Activated T-cell treated with anti-CD3 and anti-CD28 coated beads, Interleukin-2, amount 50 U/mL, for 72 hours (primary cell): Measurements from ENCODE around the gene EIF3L. TPM values are rescaled to one million over a fixed set of nuclear protein-coding genes. Genes with fewer than 3 reads are reported as not detected.

Experiments
- ATAC-seq, 2 donors: fragments of 150-1000 bp; cut with Tn5 transposase; replicated peaks in 1 of 2; 2 replicates each; pipeline ENCODE4 v1.10.0; 2021; ENCODE audit warnings: moderate library complexity in 2 of 2, mild to moderate bottlenecking in 1 of 2
- DNase-seq, 2 donors: peaks; one replicate each; pipeline ENCODE4 v3.0.0; 2021 to 2022; ENCODE audit warnings: mixed read lengths in 1 of 2
- H3K27ac Mint-ChIP-seq: one replicate; pipeline ENCODE4 v1.8.0; 2022; ENCODE audit warnings: mild to moderate bottlenecking, moderate library complexity, mixed read lengths
- H3K27me3 Mint-ChIP-seq: one replicate; pipeline ENCODE4 v1.8.0; 2022; ENCODE audit warnings: low read depth, mixed read lengths
- H3K36me3 Mint-ChIP-seq, 2 donors: one replicate each; pipeline ENCODE4 v1.8.0; 2022; ENCODE audit warnings: mixed read lengths in 2 of 2, mild to moderate bottlenecking in 1 of 2; ENCODE audit not compliant: insufficient read depth in 2 of 2
- H3K4me1 Mint-ChIP-seq: one replicate; pipeline ENCODE4 v1.8.0; 2022; ENCODE audit warnings: low read depth, mixed read lengths
- H3K4me3 Mint-ChIP-seq, 2 donors: one replicate each; pipeline ENCODE4 v1.8.0; 2022; ENCODE audit warnings: mild to moderate bottlenecking in 2 of 2, mixed read lengths in 2 of 2, moderate library complexity in 2 of 2
- H3K9me3 Mint-ChIP-seq, 2 donors: one replicate each; pipeline ENCODE4 v1.8.0; 2022; ENCODE audit warnings: mixed read lengths in 2 of 2
- total RNA-seq, 2 donors: library from RNA; stranded (reverse); gene quantifications; one replicate each; pipeline ENCODE4 v1.2.3, GENCODE V29; 2022

EIF3L gene
- total RNA-seq, 2 donors from 2014 or later = 826 to 905 TPM

DNA sequence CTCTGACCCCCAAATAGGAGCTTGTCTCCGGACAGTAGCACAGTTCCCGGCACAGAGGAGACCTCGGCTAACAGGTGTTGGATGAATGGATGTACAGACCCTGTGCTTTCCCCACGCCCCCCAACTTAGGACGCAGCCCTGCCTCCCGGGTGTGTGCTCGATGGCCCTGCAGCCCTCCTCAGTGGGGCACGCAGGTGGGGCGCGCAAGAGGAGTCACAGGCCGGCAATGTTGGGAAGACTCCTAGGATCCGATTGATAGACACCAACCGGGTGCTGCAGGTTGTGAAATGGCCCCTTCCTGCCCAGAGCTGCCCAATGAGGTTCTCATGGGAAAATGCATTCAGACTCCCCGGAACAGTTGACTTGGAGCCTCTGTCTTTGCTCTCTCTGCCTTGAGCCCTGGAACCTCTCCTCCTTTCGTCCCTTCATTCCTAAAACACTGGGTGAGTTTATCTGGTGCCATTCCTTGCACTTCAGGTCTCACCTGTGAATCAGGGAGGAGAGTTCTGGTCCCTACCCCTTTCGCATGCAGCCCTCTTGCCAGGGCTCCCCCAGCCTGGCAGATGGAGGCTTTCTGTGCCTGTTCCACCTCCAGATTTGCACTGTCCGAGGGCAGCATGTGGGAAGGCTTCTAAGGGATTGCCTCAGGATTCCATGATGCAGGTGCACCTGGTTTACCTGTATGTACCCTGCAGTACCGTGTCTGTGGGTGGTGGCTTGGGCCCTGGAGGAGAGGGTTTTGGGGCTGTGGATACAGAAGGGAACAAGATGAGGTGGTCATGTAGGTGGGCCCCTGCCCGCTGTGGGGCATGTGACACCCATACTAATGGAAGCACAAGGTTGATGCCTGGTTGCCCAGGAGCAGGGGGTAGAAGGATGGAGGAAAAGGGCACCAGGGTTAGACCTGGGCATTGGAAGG is 58.1 kb downstream of the EIF3L start:
- H3K36me3 Mint-ChIP-seq = no peaks in the 10 kb centered on the region
- H3K9me3 Mint-ChIP-seq = no peaks in the 10 kb centered on the region
- H3K27me3 Mint-ChIP-seq = no peaks in the 10 kb centered on the region
- peaks cover 30% of the 10 kb centered on the region for H3K4me1 Mint-ChIP-seq
- no peak for ATAC-seq
- H3K4me3 Mint-ChIP-seq = peak overlapping the region; percentile 74 to 80
- no peak for DNase-seq
- peak overlapping the region; percentile 61 for H3K27ac Mint-ChIP-seq

DNA sequence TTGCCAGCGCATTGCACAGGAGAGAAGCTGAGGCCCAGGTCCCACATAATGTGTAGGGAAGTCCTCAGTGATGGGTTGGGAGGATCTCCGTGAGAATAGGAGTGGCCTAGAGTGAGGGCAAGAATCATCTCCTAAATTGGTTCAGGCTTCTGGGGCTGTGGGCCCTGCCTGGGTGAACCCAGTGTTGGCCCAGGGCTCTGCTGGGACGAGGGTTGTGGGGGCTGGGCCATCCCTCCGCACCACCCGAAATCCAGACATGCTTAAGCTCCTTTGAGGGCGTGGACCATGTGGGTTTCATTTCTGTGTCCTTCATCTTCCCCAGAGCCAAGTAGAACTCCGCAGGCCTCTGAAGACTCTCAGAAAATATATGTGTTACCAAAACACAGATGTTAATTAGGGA is 60.5 kb downstream of the EIF3L start:
- H3K9me3 Mint-ChIP-seq = no peaks in the 10 kb centered on the region
- no peak overlapping the region for H3K4me3 Mint-ChIP-seq
- ATAC-seq (no peak), DNase-seq (no peak)
- no peaks in the 10 kb centered on the region for H3K27me3 Mint-ChIP-seq
- H3K36me3 Mint-ChIP-seq = no peaks in the 10 kb centered on the region
- no peak overlapping the region for H3K27ac Mint-ChIP-seq
- H3K4me1 Mint-ChIP-seq = peaks cover 31% of the 10 kb centered on the region

DNA sequence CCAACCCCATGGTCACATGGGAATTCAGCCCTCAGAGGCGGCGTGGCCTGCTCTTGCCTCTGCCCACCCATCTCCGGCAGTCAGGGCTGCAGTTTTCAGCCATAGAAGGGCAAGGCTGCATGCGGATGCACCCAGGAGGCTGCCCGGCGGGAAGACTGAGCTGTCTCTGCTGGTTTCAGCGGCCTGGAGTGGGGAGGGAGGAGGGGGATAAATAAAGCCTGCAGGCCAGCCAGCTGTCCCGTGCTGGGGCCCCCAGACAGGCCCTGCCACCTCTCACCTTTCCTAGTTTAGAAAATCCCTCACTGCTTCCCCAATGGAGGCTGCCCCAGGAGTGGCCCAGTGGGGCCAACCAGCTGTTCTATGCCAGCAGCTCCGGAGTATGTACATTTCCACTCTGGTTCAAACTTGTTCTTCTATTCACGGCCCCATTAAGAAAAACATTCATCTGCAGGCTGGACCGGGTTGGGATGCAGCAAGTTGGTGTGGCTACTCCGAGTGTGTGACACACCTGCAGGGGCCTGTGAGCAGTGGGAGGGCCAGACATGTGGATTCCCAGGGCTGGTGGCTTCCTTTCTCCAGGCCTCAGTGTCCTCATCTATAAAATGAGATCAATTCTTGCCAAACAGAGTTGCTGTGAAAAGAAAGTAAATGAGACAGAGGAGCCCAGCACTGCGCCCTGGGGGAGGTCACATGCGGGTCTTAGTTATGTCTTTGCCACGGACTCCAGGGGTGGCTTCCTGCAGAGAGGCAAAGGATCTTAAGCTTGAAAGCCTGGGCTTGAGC is 61.9 kb downstream of the EIF3L start:
- Mint-ChIP-seq H3K9me3 (no peaks in the 10 kb centered on the region), H3K4me1 (peaks cover 21% of the 10 kb centered on the region), H3K27ac (no peak overlapping the region), H3K36me3 (no peaks in the 10 kb centered on the region), H3K27me3 (no peaks in the 10 kb centered on the region), H3K4me3 (no peak overlapping the region)
- DNase-seq (no peak), ATAC-seq (no peak)

GRCh38 chr22:37911697-37912096 is 62.5 kb downstream of the EIF3L start:
- H3K9me3 Mint-ChIP-seq = no peaks in the 10 kb centered on the region
- H3K36me3 Mint-ChIP-seq = no peaks in the 10 kb centered on the region
- no peaks in the 10 kb centered on the region for H3K27me3 Mint-ChIP-seq
- no peak overlapping the region for H3K4me3 Mint-ChIP-seq
- H3K4me1 Mint-ChIP-seq = peaks cover 21% of the 10 kb centered on the region
- ATAC-seq = no peak
- H3K27ac Mint-ChIP-seq = no peak overlapping the region
- DNase-seq = no peak

DNA sequence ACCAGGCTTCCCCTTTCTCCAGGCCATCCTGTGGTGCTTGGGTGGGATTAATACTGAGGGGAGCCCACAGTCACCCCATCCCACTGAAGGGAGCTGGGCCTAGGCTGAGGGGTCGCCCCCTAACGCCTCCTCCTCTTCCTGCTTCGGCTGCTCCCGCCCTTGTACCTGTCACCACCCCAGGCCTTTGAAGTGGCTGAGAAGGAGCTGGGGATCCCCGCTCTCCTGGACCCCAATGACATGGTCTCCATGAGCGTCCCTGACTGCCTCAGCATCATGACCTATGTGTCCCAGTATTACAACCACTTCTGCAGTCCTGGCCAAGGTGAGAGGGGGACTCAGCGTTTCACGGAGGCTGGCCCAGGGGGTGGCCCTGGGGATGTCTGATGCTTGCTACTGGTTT is 63.0 kb downstream of the EIF3L start:
- peak; percentile 32 to 61 for ATAC-seq
- peaks cover 18% of the 10 kb centered on the region for H3K4me1 Mint-ChIP-seq
- no peak overlapping the region for H3K4me3 Mint-ChIP-seq
- no peaks in the 10 kb centered on the region for H3K36me3 Mint-ChIP-seq
- no peak overlapping the region for H3K27ac Mint-ChIP-seq
- H3K9me3 Mint-ChIP-seq = no peaks in the 10 kb centered on the region
- no peaks in the 10 kb centered on the region for H3K27me3 Mint-ChIP-seq
- no peak for DNase-seq

DNA sequence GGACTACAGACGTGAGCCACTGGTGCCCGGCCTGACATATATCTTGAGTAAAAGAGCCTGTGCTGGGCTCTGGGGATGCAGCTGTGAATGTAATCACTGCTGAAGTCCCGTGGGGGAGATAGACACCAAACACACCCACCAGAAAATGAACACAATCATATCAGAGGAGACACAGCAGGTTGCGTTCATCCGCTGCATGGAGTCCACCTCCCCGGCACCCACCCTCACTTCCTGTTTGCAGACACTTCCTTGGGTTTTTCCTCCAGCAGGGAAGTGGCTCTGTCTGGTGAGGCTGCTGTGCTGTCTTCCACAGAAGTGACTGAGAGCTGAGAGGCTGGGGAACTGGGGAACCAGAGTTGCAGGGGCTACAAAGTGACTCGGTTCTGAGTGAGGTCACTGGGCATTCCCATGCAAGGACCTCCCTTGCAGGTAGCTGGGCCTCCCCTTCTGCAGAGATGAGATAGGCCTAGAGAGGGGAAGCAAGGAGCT is 64.1 kb downstream of the EIF3L start:
- Mint-ChIP-seq H3K4me3 (no peak overlapping the region), H3K9me3 (no peaks in the 10 kb centered on the region), H3K4me1 (peaks cover 10% of the 10 kb centered on the region), H3K36me3 (no peaks in the 10 kb centered on the region), H3K27ac (no peak overlapping the region), H3K27me3 (no peaks in the 10 kb centered on the region)
- DNase-seq = no peak
- peak in 1 of 2 donors; percentile 21 for ATAC-seq

DNA sequence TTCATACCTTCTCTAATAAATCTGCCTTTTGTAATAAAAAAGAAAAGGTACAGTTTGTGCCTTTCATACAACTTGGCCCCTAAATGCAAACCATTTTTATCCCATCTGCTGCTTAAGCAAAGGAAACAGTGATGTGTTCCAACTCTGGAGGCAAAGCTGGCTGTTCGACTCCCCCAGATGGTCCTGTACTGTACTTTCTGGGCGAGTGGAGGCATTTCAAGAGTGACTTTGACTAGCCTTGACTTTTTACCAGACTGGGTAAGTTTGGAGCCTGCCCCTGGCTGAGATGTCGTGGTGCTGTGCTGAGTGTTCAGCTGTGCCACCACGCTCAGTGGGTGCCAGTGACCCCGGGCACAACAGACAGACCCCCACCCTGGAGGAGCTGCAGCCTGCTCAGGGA is 67.1 kb downstream of the EIF3L start:
- Mint-ChIP-seq H3K36me3 (no peaks in the 10 kb centered on the region), H3K4me3 (no peak overlapping the region), H3K4me1 (peaks cover 16% of the 10 kb centered on the region), H3K9me3 (no peaks in the 10 kb centered on the region), H3K27me3 (no peaks in the 10 kb centered on the region), H3K27ac (no peak overlapping the region)
- ATAC-seq = no peak
- no peak for DNase-seq

- no peaks in the 10 kb centered on the region for H3K36me3 Mint-ChIP-seq
- no peak overlapping the region for H3K27ac Mint-ChIP-seq
- DNase-seq = no peak
- peaks cover 6% of the 10 kb centered on the region for H3K4me1 Mint-ChIP-seq
- ATAC-seq = no peak
- H3K9me3 Mint-ChIP-seq = no peaks in the 10 kb centered on the region
- H3K27me3 Mint-ChIP-seq = no peaks in the 10 kb centered on the region
- no peak overlapping the region for H3K4me3 Mint-ChIP-seq
These were observed 68.8 kb downstream of the EIF3L start for GRCh38 chr22:37917874-37918548.

DNA sequence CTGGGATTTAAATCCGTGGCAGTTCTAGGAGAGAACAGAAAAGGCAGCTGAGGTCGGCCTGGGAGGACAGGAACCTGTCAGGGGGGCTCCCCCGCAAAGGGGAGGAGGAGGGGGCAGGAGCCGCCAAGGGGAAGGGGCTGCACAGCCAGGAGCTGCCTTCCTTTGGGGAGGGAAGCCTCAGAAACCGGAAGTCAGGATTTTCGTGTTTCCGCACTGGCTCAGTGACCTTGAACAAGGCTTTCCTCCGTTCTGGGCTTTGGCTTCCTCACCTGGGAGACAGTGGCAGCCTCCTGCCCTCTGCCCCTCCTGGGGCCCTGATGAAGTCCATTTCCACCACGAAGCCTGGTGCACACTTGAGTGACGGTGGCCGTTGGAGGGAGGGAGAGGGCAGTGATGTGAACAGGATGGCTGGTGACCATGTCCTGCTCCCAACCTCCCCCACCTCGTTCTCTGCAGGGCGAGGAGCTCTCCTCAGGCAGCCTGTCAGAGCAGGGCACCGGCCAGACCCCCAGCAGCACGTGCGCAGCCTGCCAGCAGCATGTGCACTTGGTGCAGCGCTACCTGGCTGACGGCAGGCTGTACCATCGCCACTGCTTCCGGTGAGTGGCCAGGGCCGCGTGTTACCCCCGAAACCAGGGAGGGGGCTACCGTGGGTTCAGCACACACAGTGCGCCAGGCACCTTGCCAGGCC is 69.5 kb downstream of the EIF3L start:
- no peaks in the 10 kb centered on the region for H3K9me3 Mint-ChIP-seq
- peaks cover 6% of the 10 kb centered on the region for H3K4me1 Mint-ChIP-seq
- no peaks in the 10 kb centered on the region for H3K27me3 Mint-ChIP-seq
- ATAC-seq (no peak), DNase-seq (no peak)
- H3K27ac Mint-ChIP-seq = no peak overlapping the region
- H3K36me3 Mint-ChIP-seq = peaks cover 0 to 2% of the 10 kb centered on the region in 2 donors
- H3K4me3 Mint-ChIP-seq = no peak overlapping the region

- ATAC-seq (no peak), DNase-seq (no peak)
- no peaks in the 10 kb centered on the region for H3K9me3 Mint-ChIP-seq
- H3K4me1 Mint-ChIP-seq = peaks cover 6% of the 10 kb centered on the region
- peak overlapping the region; percentile 54 to 65 for H3K4me3 Mint-ChIP-seq
- no peaks in the 10 kb centered on the region for H3K27me3 Mint-ChIP-seq
- H3K36me3 Mint-ChIP-seq = peaks cover 0 to 2% of the 10 kb centered on the region in 2 donors
- peak overlapping the region; percentile 95 for H3K27ac Mint-ChIP-seq
These were observed 70.9 kb downstream of the EIF3L start for GRCh38 chr22:37920126-37920525.

- DNase-seq (no peak), ATAC-seq (no peak)
- no peak overlapping the region for H3K4me3 Mint-ChIP-seq
- H3K36me3 Mint-ChIP-seq = peaks cover 0 to 2% of the 10 kb centered on the region in 2 donors
- H3K9me3 Mint-ChIP-seq = no peaks in the 10 kb centered on the region
- no peak overlapping the region for H3K27ac Mint-ChIP-seq
- no peaks in the 10 kb centered on the region for H3K27me3 Mint-ChIP-seq
- peaks cover 6% of the 10 kb centered on the region for H3K4me1 Mint-ChIP-seq
These were observed 73.0 kb downstream of the EIF3L start for GRCh38 chr22:37922191-37922590.

GRCh38 chr22:37923927-37924326 is 74.7 kb downstream of the EIF3L start:
- ATAC-seq (no peak), DNase-seq (no peak)
- Mint-ChIP-seq H3K4me3 (no peak overlapping the region), H3K9me3 (no peaks in the 10 kb centered on the region), H3K4me1 (peaks cover 6% of the 10 kb centered on the region), H3K27me3 (no peaks in the 10 kb centered on the region), H3K27ac (no peak overlapping the region), H3K36me3 (peaks cover 0 to 2% of the 10 kb centered on the region in 2 donors)
